ENCODE data around the gene ZBTB3. TPM values are rescaled to one million over a fixed set of nuclear protein-coding genes. Genes with fewer than 3 reads are reported as not detected.

ZBTB3 gene
- total and polyA plus RNA-seq, 2 of the 13 experiments (the other 11 are each of a cell fraction or from before 2014, with no cell fraction given) = 3.4 to 5.2 TPM

GRCh38 chr11:62712276-62712812, 41.6 kb downstream of the ZBTB3 start (continued):
- no peak for TF ChIP-seq SKIL (CRISPR knock-in tag; IDR thresholded peaks at IDR 0.05; ENCODE audit: borderline replicate concordance)
- TF ChIP-seq YEATS2 (CRISPR knock-in tag; IDR thresholded peaks at IDR 0.05; ENCODE audit: borderline replicate concordance) = no peak
- no peak for TF ChIP-seq DR1 (CRISPR knock-in tag; IDR thresholded peaks at IDR 0.05)
- no peak for TF ChIP-seq TBX2 (CRISPR knock-in tag; IDR thresholded peaks at IDR 0.05; ENCODE audit: borderline replicate concordance)
- no peak for TF ChIP-seq ERF (CRISPR knock-in tag; IDR thresholded peaks at IDR 0.05)

GRCh38 chr11:62710001-62710345, 44.0 kb downstream of the ZBTB3 start:
- Histone ChIP-seq H3K79me2 (ENCODE audit: insufficient read depth, low read length) (no peaks in the 10 kb centered on the region), H3K36me3 (replicated peaks in 1 of 2; ENCODE audit: control insufficient read depth in 1 of 2, insufficient read depth in 2 of 2, low read length in 2 of 2) (peaks cover 14 to 57% of the 10 kb centered on the region in 2 experiments), H3K9me3 (ENCODE audit: low read length) (no peaks in the 10 kb centered on the region), H3K9ac (ENCODE audit: insufficient read depth, low read depth, low read length) (no peak overlapping the region), H3K4me1 (ENCODE audit: insufficient read depth, low read length) (peaks cover 16% of the 10 kb centered on the region), H3K27ac (ENCODE audit: extremely low read length, insufficient read depth, low read length) (no peak overlapping the region), H2AFZ (ENCODE audit: low read length) (no peak overlapping the region), H3K27me3 (ENCODE audit: control insufficient read depth in 1 of 2, insufficient read depth in 2 of 2, low read length in 2 of 2) (no peaks in the 10 kb centered on the region), H4K20me1 (ENCODE audit: insufficient read depth, low read length) (peaks cover 6% of the 10 kb centered on the region; the same call in 1 of the 2 replicates), H3K4me3 (replicated peaks in 1 of 3; ENCODE audit: insufficient read depth in 1 of 3, low read depth in 2 of 3, low read length in 3 of 3) (no peak overlapping the region), H3K4me2 (ENCODE audit: low read depth, low read length) (no peak overlapping the region)
- WGBS (ENCODE audit: low lambda C conversion rate) = 98% methylated on average over 7 of the region's 7 CpGs
- ATAC-seq = no peak
- no peak for DNase-seq (ENCODE audit: low spot score)
- in situ Hi-C loops (cut with HindIII; ENCODE audit: extremely low pct_ligation_motif_present, low pct_unique_long_range_greater_than_20kb) = no loop called here
- ChIA-PET POLR2A (no interaction called here), CTCF (ENCODE audit: low intra/inter-chr PET ratio, low total read pairs) (no interaction called here)
- intact Hi-C loops (cut with micrococcal nuclease; ENCODE audit: unreplicated experiment) = no loop called here
- no peak for FAIRE-seq
- no TSS peak for BruUV-seq (replicated peaks)
- TF ChIP-seq MTF1 (CRISPR knock-in tag; IDR thresholded peaks at IDR 0.05) = no peak
- TF ChIP-seq MAF1 (CRISPR knock-in tag; IDR thresholded peaks at IDR 0.05; ENCODE audit: borderline replicate concordance) = no peak
- no peak for TF ChIP-seq CSRNP1 (CRISPR knock-in tag; IDR thresholded peaks at IDR 0.05)
- TF ChIP-seq HIVEP1 (CRISPR knock-in tag; IDR thresholded peaks at IDR 0.05) = no peak
- no peak for TF ChIP-seq SAP130 (CRISPR knock-in tag; IDR thresholded peaks at IDR 0.05; ENCODE audit: low read depth)
- TF ChIP-seq NCOA2 (CRISPR knock-in tag; IDR thresholded peaks at IDR 0.05) = no peak
- TF ChIP-seq ZFAT (CRISPR knock-in tag; conservative IDR thresholded peaks at IDR 0.05) = no peak
- TF ChIP-seq HOXA7 (CRISPR knock-in tag; IDR thresholded peaks at IDR 0.05) = no peak
- TF ChIP-seq RFXANK (CRISPR knock-in tag; IDR thresholded peaks at IDR 0.05) = no peak
- no peak for TF ChIP-seq ZFP37 (CRISPR knock-in tag; IDR thresholded peaks at IDR 0.05; ENCODE audit: borderline replicate concordance)
- no peak for TF ChIP-seq ZBTB25 (CRISPR knock-in tag; IDR thresholded peaks at IDR 0.05)
- TF ChIP-seq ZNF282 (IDR thresholded peaks at IDR 0.05; ENCODE audit: partially characterized antibody) = no peak
- no peak for TF ChIP-seq ZFP36 (IDR thresholded peaks at IDR 0.05; ENCODE audit: borderline replicate concordance, low read depth, low read length, partially characterized antibody)
- TF ChIP-seq ATF7 (IDR thresholded peaks at IDR 0.05) = no peak
- TF ChIP-seq ATF7 (CRISPR knock-in tag; IDR thresholded peaks at IDR 0.05) = no peak
- no peak for TF ChIP-seq NR2F6 (IDR thresholded peaks at IDR 0.05)
- no peak for TF ChIP-seq NR2F6 (CRISPR knock-in tag; IDR thresholded peaks at IDR 0.05)
- TF ChIP-seq SNAPC2 (CRISPR knock-in tag; IDR thresholded peaks at IDR 0.05) = no peak
